Stomach (tissue), 9 donors: ENCODE results near the gene ZYX. TPM values are rescaled to one million over a fixed set of nuclear protein-coding genes. Genes with fewer than 3 reads are reported as not detected.
A peak's percentile ranks its signal among the peaks of the same experiment; 100 is the strongest.
"Not testable (repeated sequence)": the region's sequence is repeated elsewhere in the genome, so short reads cannot be mapped to it uniquely, and the experiment has no call there.

ENCODE experiments used
- DNase-seq, 2 donors: peaks; one replicate each; pipeline versions ENCODE4 v3.0.0 to v3.0.0-alpha.2; 2013 to 2019
- H3K27ac ChIP-seq, 5 donors: fragments of 200-600 bp in 4 of 5; sonication (generic) in 4 of 5; one replicate each; pipeline ENCODE4 v1.5.1; 2013 to 2019; ENCODE audit warnings: mild to moderate bottlenecking in 1 of 5, moderate library complexity in 1 of 5
- H3K27me3 ChIP-seq, 3 donors: fragments of 200-600 bp; sonication (generic); one replicate each; pipeline ENCODE4 v1.5.1; 2017 to 2019; ENCODE audit warnings: mixed run types in 1 of 3
- H3K36me3 ChIP-seq, 4 donors: fragments of 200-600 bp; sonication (generic); 1 replicate in 3 of 4; 2 replicates in 1 of 4; pipeline ENCODE4 v1.5.1; 2016 to 2019
- H3K4me1 ChIP-seq, 4 donors: fragments of 200-600 bp; sonication (generic); one replicate each; pipeline ENCODE4 v1.5.1; 2016 to 2019
- H3K4me3 ChIP-seq, 4 donors: fragments of 200-600 bp; sonication (generic) in 3 of 4; one replicate each; pipeline ENCODE4 v1.5.1; 2016 to 2019; ENCODE audit warnings: mild to moderate bottlenecking in 1 of 4
- H3K9me3 ChIP-seq, 4 donors: fragments of 200-600 bp; sonication (generic); one replicate each; pipeline ENCODE4 v1.5.1; 2016 to 2019
- EP300 ChIP-seq: sonication (generic); formaldehyde crosslinking; IDR thresholded peaks from one replicate; pipeline ENCODE4 v1.6.1; 2017; ENCODE audit warnings: antibody characterized with exemption
- POLR2A ChIP-seq, 4 donors: fragments of 450-650 bp; IDR thresholded peaks; one replicate each; pipeline ENCODE4 v1.6.1; 2016; ENCODE audit warnings: antibody characterized with exemption in 4 of 4, control low read depth in 2 of 4, mild to moderate bottlenecking in 1 of 4, moderate library complexity in 1 of 4
- POLR2AphosphoS5 ChIP-seq, 3 donors: sonication (generic); formaldehyde crosslinking; IDR thresholded peaks; one replicate each; pipeline ENCODE4 v1.6.1; 2016; ENCODE audit warnings: antibody characterized with exemption in 3 of 3
- WGBS, 5 donors: extraction: QIAGEN DNeasy Blood & Tissue Kit in 3 of 5; methylation state at CpG; one replicate each; pipeline versions ENCODE4 v1.1.5 to v1.1.7; 2013 to 2018; 5-methylcytosine and 5-hydroxymethylcytosine counted together
- intact Hi-C: fragments of 100-400 bp; cut with DNase I; formaldehyde crosslinking; loops from one replicate; pipeline ENCODE4 v1.15.1; 2023; ENCODE audit warnings: low total_unique reads
- polyA plus RNA-seq, 3 donors: library from polyadenylated mRNA; stranded (reverse); fragments of 200-250 nt; gene quantifications; one replicate each; pipeline ENCODE4 v1.2.3, GENCODE V29; 2013
- total RNA-seq, 5 donors: library from RNA; depleted of rRNA; stranded (reverse); fragments of >200 nt; gene quantifications; one replicate each; pipeline versions ENCODE4 v1.1.0 to v1.2.3, GENCODE V29; 2014 to 2016
- TF ChIP-seq, protein P1 (sequence below), 7 experiments: fragments of 450-650 bp in 4 of 7; fragments of 200-600 bp in 3 of 7; sonication (generic) in 3 of 7; IDR thresholded peaks; one replicate each; pipeline ENCODE4 v1.5.1; 2016 to 2019; ENCODE audit warnings: antibody characterized with exemption in 7 of 7, control low read depth in 2 of 7, mild to moderate bottlenecking in 1 of 7
- donor health status: healthy with polysubstance abuse.
- donor health status: Bipolar disorder and iron deficiency.
- donor health status: healthy.

ZYX gene
- total and polyA plus RNA-seq, 8 donors, result 20.6 to 102 (median 73.7) TPM

GRCh38 chr7:143390104-143390772 is 9.1 kb downstream of the ZYX start:
- DNase-seq, result peak in 1 of 2 donors; percentile 9
- 77 to 97% (median 88%) methylated on average over 9 to 10 of the region's 10 CpGs for WGBS, 5 donors
- no peaks in the 10 kb centered on the region for H3K9me3 ChIP-seq
- no peak overlapping the region for H3K4me3 ChIP-seq
- no peaks in the 10 kb centered on the region for H3K27me3 ChIP-seq
- no peak for TF ChIP-seq POLR2AphosphoS5 (IDR thresholded peaks at IDR 0.05)
- no peak for TF ChIP-seq POLR2A (IDR thresholded peaks at IDR 0.05)
- TF ChIP-seq EP300, result no peak
- TF ChIP-seq, protein P1, sequence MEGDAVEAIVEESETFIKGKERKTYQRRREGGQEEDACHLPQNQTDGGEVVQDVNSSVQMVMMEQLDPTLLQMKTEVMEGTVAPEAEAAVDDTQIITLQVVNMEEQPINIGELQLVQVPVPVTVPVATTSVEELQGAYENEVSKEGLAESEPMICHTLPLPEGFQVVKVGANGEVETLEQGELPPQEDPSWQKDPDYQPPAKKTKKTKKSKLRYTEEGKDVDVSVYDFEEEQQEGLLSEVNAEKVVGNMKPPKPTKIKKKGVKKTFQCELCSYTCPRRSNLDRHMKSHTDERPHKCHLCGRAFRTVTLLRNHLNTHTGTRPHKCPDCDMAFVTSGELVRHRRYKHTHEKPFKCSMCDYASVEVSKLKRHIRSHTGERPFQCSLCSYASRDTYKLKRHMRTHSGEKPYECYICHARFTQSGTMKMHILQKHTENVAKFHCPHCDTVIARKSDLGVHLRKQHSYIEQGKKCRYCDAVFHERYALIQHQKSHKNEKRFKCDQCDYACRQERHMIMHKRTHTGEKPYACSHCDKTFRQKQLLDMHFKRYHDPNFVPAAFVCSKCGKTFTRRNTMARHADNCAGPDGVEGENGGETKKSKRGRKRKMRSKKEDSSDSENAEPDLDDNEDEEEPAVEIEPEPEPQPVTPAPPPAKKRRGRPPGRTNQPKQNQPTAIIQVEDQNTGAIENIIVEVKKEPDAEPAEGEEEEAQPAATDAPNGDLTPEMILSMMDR (IDR thresholded peaks at IDR 0.05), result no peak
- peaks cover 49 to 91% (median 72%) of the 10 kb centered on the region in 4 donors for H3K4me1 ChIP-seq
- intact Hi-C loops, result no loop called here
- peak overlapping the region in 4 of 5 donors; percentile 81 to 99 (median 88) for H3K27ac ChIP-seq
- H3K36me3 ChIP-seq, result peaks cover 40 to 70% (median 58%) of the 10 kb centered on the region in 4 donors

DNA sequence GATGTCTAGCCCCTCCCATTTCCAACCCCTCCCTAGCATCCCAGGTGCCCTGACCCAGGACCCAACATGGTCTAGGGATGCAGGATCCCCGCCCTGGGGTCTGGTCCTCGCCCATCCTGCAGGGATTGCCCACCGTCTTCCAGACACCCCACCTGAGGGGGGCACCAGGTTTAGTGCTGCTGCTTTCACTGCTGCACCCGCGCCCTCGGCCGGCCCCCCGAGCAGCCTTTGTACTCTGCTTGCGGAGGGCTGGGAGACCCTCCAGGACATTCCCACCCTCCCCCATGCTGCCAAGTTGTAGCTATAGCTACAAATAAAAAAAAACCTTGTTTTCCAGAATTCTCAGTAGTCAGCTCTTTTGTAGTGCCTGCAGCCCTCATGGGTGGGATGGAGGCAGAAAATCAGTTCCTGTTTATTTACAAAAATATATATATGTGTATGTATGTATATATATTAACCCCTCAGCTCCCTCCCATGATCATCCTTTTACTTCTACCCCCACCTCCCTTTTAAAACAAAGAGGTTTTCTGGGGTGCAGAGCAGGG is 9.7 kb downstream of the ZYX start:
- 74 to 97% (median 88%) methylated on average over 9 of the region's 9 CpGs for WGBS, 5 donors
- peak in 1 of 2 donors; percentile 41 for DNase-seq
- no peaks in the 10 kb centered on the region for H3K27me3 ChIP-seq
- peaks cover 55 to 91% (median 73%) of the 10 kb centered on the region in 4 donors for H3K4me1 ChIP-seq
- peak overlapping the region in 4 of 5 donors; percentile 81 to 99 (median 88) for H3K27ac ChIP-seq
- H3K36me3 ChIP-seq, result peaks cover 40 to 70% (median 58%) of the 10 kb centered on the region in 4 donors
- intact Hi-C loops, result no loop called here
- no peaks in the 10 kb centered on the region for H3K9me3 ChIP-seq
- H3K4me3 ChIP-seq, result peak overlapping the region in 1 of 4 donors; percentile 13
- TF ChIP-seq EP300 (no peak), POLR2A (IDR thresholded peaks at IDR 0.05) (no peak), POLR2AphosphoS5 (IDR thresholded peaks at IDR 0.05) (no peak)
- TF ChIP-seq, protein P1 (IDR thresholded peaks at IDR 0.05), result no peak

DNA sequence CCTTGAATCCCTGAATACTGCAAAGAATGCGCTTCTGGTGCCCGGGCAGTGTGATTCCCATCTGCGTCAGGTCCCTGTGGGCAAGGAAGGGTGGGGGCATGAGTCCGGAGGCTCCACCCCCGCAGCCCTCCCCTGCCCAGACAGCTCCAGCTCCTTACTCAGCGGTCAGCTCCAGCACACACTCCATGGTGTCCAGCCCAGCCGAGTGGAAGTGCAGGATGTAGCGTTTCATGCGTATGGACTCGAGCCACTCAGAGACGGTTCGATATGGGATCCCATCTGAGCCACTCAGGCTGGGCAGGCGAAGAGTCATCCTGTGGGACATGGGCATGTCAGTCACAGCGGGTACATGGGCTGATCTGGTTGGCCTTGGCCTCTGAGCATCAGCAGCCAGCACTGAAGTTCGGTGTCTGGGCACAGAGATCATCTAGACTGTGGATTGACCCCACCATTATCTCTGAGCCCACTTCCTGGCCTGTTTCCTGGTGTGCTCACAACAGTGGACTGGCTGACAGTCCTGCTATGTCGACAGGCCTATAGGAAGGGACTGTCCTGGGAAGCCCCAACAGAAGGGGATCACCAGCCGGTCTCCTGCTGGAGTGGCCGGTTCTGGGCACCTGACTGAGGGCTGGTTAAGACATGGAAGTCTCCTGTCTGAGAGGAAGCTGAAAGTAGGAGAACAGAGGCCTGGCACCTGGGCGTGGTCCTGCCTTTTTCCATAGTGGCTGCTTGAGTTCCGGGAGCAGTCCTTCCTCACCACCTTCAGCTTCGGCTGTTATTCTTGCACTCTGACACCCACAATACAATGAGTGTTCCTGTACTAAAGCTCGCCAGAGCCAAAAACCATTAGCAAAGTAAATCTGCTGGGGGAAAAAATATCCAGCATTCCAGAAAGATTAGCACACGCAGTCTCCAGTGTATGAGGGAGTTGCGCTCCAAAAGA is 10.6 kb downstream of the ZYX start:
- peak; percentile 60 to 83 for DNase-seq
- Histone ChIP-seq H3K27me3 (no peaks in the 10 kb centered on the region), H3K36me3 (peaks cover 40 to 65% (median 58%) of the 10 kb centered on the region in 4 donors), H3K4me1 (peaks cover 55 to 91% (median 72%) of the 10 kb centered on the region in 4 donors), H3K4me3 (peak overlapping the region in 1 of 4 donors; percentile 13), H3K27ac (peak overlapping the region; percentile 72 to 99 (median 87)), H3K9me3 (no peaks in the 10 kb centered on the region)
- TF ChIP-seq POLR2A (IDR thresholded peaks at IDR 0.05) (no peak), POLR2AphosphoS5 (IDR thresholded peaks at IDR 0.05) (peak; percentile 45 to 67 (median 63)), EP300 (no peak)
- TF ChIP-seq, protein P1 (IDR thresholded peaks at IDR 0.05), result no peak
- intact Hi-C loops, result no loop called here
- 42 to 61% (median 56%) methylated on average over 20 to 24 of the region's 24 CpGs for WGBS, 5 donors

- 85 to 93% (median 92%) methylated on average over 8 of the region's 8 CpGs for WGBS, 5 donors
- DNase-seq, H3K9me3 ChIP-seq, H3K4me3 ChIP-seq, intact Hi-C loops, H3K27me3 ChIP-seq: not testable (repeated sequence)
- peak overlapping the region; percentile 72 to 99 (median 87) for H3K27ac ChIP-seq
- peaks cover 40 to 58% (median 53%) of the 10 kb centered on the region in 4 donors for H3K36me3 ChIP-seq
- H3K4me1 ChIP-seq, result peaks cover 49 to 85% (median 66%) of the 10 kb centered on the region in 4 donors
These were observed 11.3 kb downstream of the ZYX start for GRCh38 chr7:143392427-143392826.
